Caco-2 (cell line): ENCODE results near the gene OR5AN1. TPM values are rescaled to one million over a fixed set of nuclear protein-coding genes. Genes with fewer than 3 reads are reported as not detected.

Source experiments
- BruUV-seq: library from RNA; stranded (reverse); fragments of 400-500 nt; replicated peaks from 2 replicates; lab custom pipeline; 2021; lab: Mats Ljungman, UMichigan
- CTCF ChIA-PET: fragments of 300-600 bp; sonication (Branson Sonifier 250); formaldehyde crosslinking; loops from one replicate; lab custom pipeline; 2022; ENCODE audit warnings: antibody characterized with exemption; lab: Charles Lee
- POLR2A ChIA-PET: fragments of 300-600 bp; sonication (Branson Sonifier 250); formaldehyde crosslinking; loops from one replicate; lab custom pipeline; 2022; ENCODE audit warnings: antibody characterized with exemption; lab: Charles Lee
- DNase-seq, 2 experiments: peaks; one replicate each; pipeline versions ENCODE4 v3.0.0 to v3.0.0-alpha.2; 2020 to 2022
- H3K27me3 ChIP-seq: replicated peaks from 2 replicates; pipeline ENCODE4 v1.6.0; 2011; ENCODE audit warnings: low read length; ENCODE audit not compliant: control insufficient read depth, insufficient read depth
- H3K36me3 ChIP-seq: 2 replicates; pipeline ENCODE4 v1.5.1; 2011; ENCODE audit warnings: low read length; ENCODE audit not compliant: control insufficient read depth, insufficient read depth
- H3K4me1 ChIP-seq: fragments of 250-450 bp; sonication (Bioruptor Pico); 2 replicates; pipeline ENCODE4 v1.5.1; 2020; ENCODE audit warnings: mild to moderate bottlenecking
- H3K4me3 ChIP-seq: 2 replicates; pipeline ENCODE4 v1.5.1; 2011; ENCODE audit warnings: low read depth, mild to moderate bottlenecking, control low read depth, low read length
- H3K9me3 ChIP-seq: fragments of 250-450 bp; sonication (Bioruptor Pico); 2 replicates; pipeline ENCODE4 v1.5.1; 2020; ENCODE audit warnings: mild to moderate bottlenecking, moderate library complexity
- H3K27ac Mint-ChIP-seq: one replicate; pipeline ENCODE4 v1.8.0; 2022; ENCODE audit warnings: mixed read lengths; ENCODE audit not compliant: unreplicated experiment
- H3K27me3 Mint-ChIP-seq: one replicate; pipeline ENCODE4 v1.8.0; 2022; ENCODE audit warnings: mixed read lengths; ENCODE audit not compliant: insufficient read depth, unreplicated experiment
- H3K36me3 Mint-ChIP-seq: one replicate; pipeline ENCODE4 v1.8.0; 2022; ENCODE audit warnings: mild to moderate bottlenecking, mixed read lengths; ENCODE audit not compliant: insufficient read depth, unreplicated experiment
- H3K4me1 Mint-ChIP-seq: one replicate; pipeline ENCODE4 v1.8.0; 2022; ENCODE audit warnings: low read depth, mixed read lengths; ENCODE audit not compliant: unreplicated experiment
- H3K4me3 Mint-ChIP-seq: one replicate; pipeline ENCODE4 v1.8.0; 2022; ENCODE audit warnings: mild to moderate bottlenecking, moderate library complexity, mixed read lengths; ENCODE audit not compliant: unreplicated experiment
- H3K9me3 Mint-ChIP-seq: one replicate; pipeline ENCODE4 v1.8.0; 2022; ENCODE audit warnings: mixed read lengths; ENCODE audit not compliant: unreplicated experiment
- CTCF ChIP-seq, 2 experiments: fragments of 200-600 bp in 1 of 2; IDR thresholded peaks; 1 replicate in 1 of 2; 2 replicates in 1 of 2; pipeline versions ENCODE4 v1.5.1 to v1.8.0; 2011 to 2022; ENCODE audit warnings: antibody characterized with exemption in 1 of 2, control low read depth in 1 of 2, inconsistent platforms in 1 of 2, low read depth in 1 of 2, low read length in 1 of 2, mild to moderate bottlenecking in 1 of 2, moderate library complexity in 1 of 2; ENCODE audit not compliant: insufficient read depth in 1 of 2, severe bottlenecking in 1 of 2, unreplicated experiment in 1 of 2
- intact Hi-C: fragments of 100-400 bp; cut with micrococcal nuclease; formaldehyde crosslinking; loops from one replicate; pipeline ENCODE4 v1.10.0; 2022; ENCODE audit not compliant: unreplicated experiment
- total RNA-seq: library from RNA; stranded (reverse); gene quantifications from 2 replicates; pipeline ENCODE4 v1.2.3, GENCODE V29; 2022

OR5AN1 gene
- total RNA-seq, 1 experiment from 2014 or later = not detected

DNA sequence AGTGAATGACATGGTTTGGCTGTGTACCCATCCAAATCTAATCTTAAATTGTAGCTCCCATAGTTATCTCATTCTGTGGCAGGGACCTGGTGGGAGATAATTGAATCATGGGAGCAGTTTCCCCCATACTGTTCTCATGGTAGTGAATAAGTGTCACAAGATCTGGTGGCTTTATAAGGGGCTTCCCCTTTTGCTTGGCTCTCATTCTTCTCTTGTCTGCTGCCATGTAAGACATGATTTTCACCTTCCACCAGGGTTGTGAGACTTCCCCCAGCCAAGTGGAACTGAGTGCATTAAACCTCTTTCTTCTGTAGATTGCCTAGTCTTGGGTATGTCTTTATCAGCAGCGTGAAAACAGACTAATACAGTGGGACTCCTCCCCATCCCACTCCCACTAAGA lies 56.4 kb downstream of the OR5AN1 start:
- peaks cover 14% of the 10 kb centered on the region for H3K27me3 Mint-ChIP-seq
- ChIA-PET CTCF (no interaction called here), POLR2A (no interaction called here)
- peaks cover 4% of the 10 kb centered on the region for H3K36me3 Mint-ChIP-seq
- H3K4me1 Mint-ChIP-seq = no peaks in the 10 kb centered on the region
- Histone ChIP-seq H3K36me3 (no peaks in the 10 kb centered on the region), H3K9me3 (peaks cover 8% of the 10 kb centered on the region), H3K4me1 (no peaks in the 10 kb centered on the region), H3K27me3 (no peaks in the 10 kb centered on the region), H3K4me3 (no peak overlapping the region)
- TF ChIP-seq CTCF (IDR thresholded peaks at IDR 0.05; ENCODE audit: insufficient read depth in 1 of 2, low read depth in 1 of 2, low read length in 1 of 2, severe bottlenecking in 1 of 2, unreplicated experiment in 1 of 2) = no peak
- no peak overlapping the region for H3K4me3 Mint-ChIP-seq
- DNase-seq = no peak
- no peak overlapping the region for H3K27ac Mint-ChIP-seq
- intact Hi-C loops = no loop called here
- peaks cover 13% of the 10 kb centered on the region for H3K9me3 Mint-ChIP-seq
- no TSS peak for BruUV-seq

DNA sequence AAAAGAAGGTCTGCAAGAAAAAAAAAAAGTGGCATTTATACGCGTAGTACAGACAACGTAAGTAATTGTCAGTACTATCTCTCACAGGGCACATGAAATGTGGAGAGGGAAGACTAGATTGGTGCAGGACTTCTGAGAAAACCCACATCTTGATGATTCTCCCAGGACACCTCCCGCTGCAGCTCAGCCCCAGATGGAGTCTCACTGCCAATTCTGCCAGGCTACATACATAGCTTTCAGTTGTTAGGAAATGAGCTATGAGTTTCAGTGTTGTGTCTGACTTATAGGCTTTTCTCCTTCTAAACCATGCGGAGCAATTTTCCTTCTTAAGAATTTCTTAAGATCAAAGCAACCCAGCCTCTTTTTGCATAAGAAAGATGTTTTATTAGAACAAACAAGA lies 57.9 kb downstream of the OR5AN1 start:
- Histone ChIP-seq H3K4me1 (no peaks in the 10 kb centered on the region), H3K9me3 (peaks cover under 1% of the 10 kb centered on the region), H3K27me3 (no peaks in the 10 kb centered on the region), H3K36me3 (no peaks in the 10 kb centered on the region), H3K4me3 (no peak overlapping the region)
- no TSS peak for BruUV-seq
- intact Hi-C loops = no loop called here
- Mint-ChIP-seq H3K27ac (no peak overlapping the region), H3K4me3 (no peak overlapping the region), H3K4me1 (no peaks in the 10 kb centered on the region), H3K36me3 (peaks cover 4% of the 10 kb centered on the region), H3K9me3 (no peaks in the 10 kb centered on the region), H3K27me3 (peaks cover 14% of the 10 kb centered on the region)
- no peak for DNase-seq
- ChIA-PET CTCF (no interaction called here), POLR2A (no interaction called here)
- no peak for TF ChIP-seq CTCF (IDR thresholded peaks at IDR 0.05; ENCODE audit: insufficient read depth in 1 of 2, low read depth in 1 of 2, low read length in 1 of 2, severe bottlenecking in 1 of 2, unreplicated experiment in 1 of 2)

DNA sequence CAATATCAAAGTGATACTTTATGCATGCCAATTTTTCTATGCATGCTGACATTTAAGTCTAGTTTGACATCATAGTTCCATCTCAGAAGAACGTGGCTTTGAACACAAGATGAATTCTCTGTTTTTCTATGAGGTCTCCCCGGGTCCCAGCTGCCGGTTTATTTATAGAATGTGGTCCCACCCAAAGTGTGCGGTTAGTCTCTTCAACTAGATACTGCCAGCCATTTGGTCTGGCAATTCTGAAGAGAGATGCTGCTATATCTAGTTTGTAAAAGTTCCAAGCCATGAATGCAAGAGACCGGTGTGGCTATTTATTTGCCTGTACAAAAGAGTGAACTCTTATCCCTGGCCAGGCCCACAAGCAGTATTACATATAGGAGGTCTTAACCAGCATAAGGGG lies 58.3 kb downstream of the OR5AN1 start:
- Mint-ChIP-seq H3K9me3 (no peaks in the 10 kb centered on the region), H3K4me3 (no peak overlapping the region), H3K27ac (no peak overlapping the region), H3K36me3 (peaks cover 4% of the 10 kb centered on the region), H3K27me3 (peaks cover 14% of the 10 kb centered on the region), H3K4me1 (no peaks in the 10 kb centered on the region)
- intact Hi-C loops = no loop called here
- DNase-seq = no peak
- Histone ChIP-seq H3K27me3 (no peaks in the 10 kb centered on the region), H3K9me3 (no peaks in the 10 kb centered on the region; the same call in none of the 2 replicates), H3K4me3 (no peak overlapping the region), H3K36me3 (no peaks in the 10 kb centered on the region), H3K4me1 (no peaks in the 10 kb centered on the region)
- no peak for TF ChIP-seq CTCF (IDR thresholded peaks at IDR 0.05; ENCODE audit: insufficient read depth in 1 of 2, low read depth in 1 of 2, low read length in 1 of 2, severe bottlenecking in 1 of 2, unreplicated experiment in 1 of 2)
- no TSS peak for BruUV-seq
- ChIA-PET CTCF (no interaction called here), POLR2A (no interaction called here)
